Ovary (tissue), 9 donors: Measurements from ENCODE around the gene GGA3. TPM values are rescaled to one million over a fixed set of nuclear protein-coding genes. Genes with fewer than 3 reads are reported as not detected.

Experiments
- DNase-seq, 5 donors: peaks; one replicate each; pipeline ENCODE4 v3.0.0-alpha.2; 2019 to 2020
- H3K27ac ChIP-seq, 2 donors: fragments of 200-600 bp; one replicate each; pipeline versions ENCODE4 v1.5.1 to v1.8.0; 2019 to 2022
- H3K27me3 ChIP-seq: fragments of 200-600 bp; one replicate; pipeline ENCODE4 v1.8.0; 2022
- H3K36me3 ChIP-seq: fragments of 200-600 bp; sonication (generic); one replicate; pipeline ENCODE4 v1.5.1; 2019
- H3K4me1 ChIP-seq: one replicate; pipeline ENCODE4 v1.8.1; 2013; ENCODE audit warnings: mild to moderate bottlenecking, moderate library complexity; ENCODE audit not compliant: insufficient read depth
- H3K4me3 ChIP-seq: fragments of 200-600 bp; sonication (generic); one replicate; pipeline ENCODE4 v1.5.1; 2017
- H3K9me3 ChIP-seq, 2 donors: fragments of 200-600 bp in 1 of 2; sonication (generic) in 1 of 2; one replicate each; pipeline versions ENCODE4 v1.5.1 to v1.8.1; 2013 to 2019; ENCODE audit warnings: mild to moderate bottlenecking in 1 of 2, moderate library complexity in 1 of 2
- EP300 ChIP-seq: sonication (generic); formaldehyde crosslinking; IDR thresholded peaks from one replicate; pipeline ENCODE4 v1.6.1; 2017; ENCODE audit warnings: antibody characterized with exemption
- POLR2A ChIP-seq: fragments of 450-650 bp; IDR thresholded peaks from one replicate; pipeline ENCODE4 v1.6.1; 2017; ENCODE audit warnings: antibody characterized with exemption, mild to moderate bottlenecking, moderate library complexity
- WGBS, 3 donors: extraction: QIAGEN DNeasy Blood & Tissue Kit in 1 of 3; methylation state at CpG; one replicate each; pipeline versions ENCODE4 v1.1.5 to v1.1.7; 2013 to 2017; 5-methylcytosine and 5-hydroxymethylcytosine counted together
- intact Hi-C, 4 donors: fragments of 100-400 bp; cut with DNase I; formaldehyde crosslinking; loops; one replicate each; pipeline versions ENCODE4 v1.11.0 to v1.15.1; 2022 to 2023
- polyA plus RNA-seq, 2 donors: library from polyadenylated mRNA; stranded (reverse); fragments of 200-250 nt in 1 of 2; fragments of 350-450 nt in 1 of 2; fragmentation: Illumina TruSeq in 1 of 2; extraction: RNeasy Lipid Tissue Mini Kit (QIAGEN cat#74804) in 1 of 2; gene quantifications; one replicate each; pipeline ENCODE4 v1.2.3, GENCODE V29; 2013 to 2014
- total RNA-seq, 7 donors: library from RNA; depleted of rRNA in 2 of 7; stranded (reverse); fragments of >200 nt in 2 of 7; fragmentation: NEBNext Ultra II Directional in 3 of 7; extraction: Animal tissue kit (Norgen Biotek cat#: 25700) in 3 of 7; gene quantifications; one replicate each; pipeline versions ENCODE4 v1.1.0 to v1.2.4, GENCODE V29; 2016 to 2023
- TF ChIP-seq, protein P1 (sequence below), 3 donors: fragments of 450-650 bp in 2 of 3; fragments of 200-600 bp in 1 of 3; IDR thresholded peaks; one replicate each; pipeline versions ENCODE4 v1.5.1 to v1.8.0; 2016 to 2022; ENCODE audit warnings: antibody characterized with exemption in 3 of 3, mild to moderate bottlenecking in 1 of 3
- donor health status: DM: no; HTN: no; CAD: no; lungs with moderate emphysema.
- donor health status: DM: no; HTN: no; CAD: no.
- donor health status: Bipolar disorder and iron deficiency.
- donor health status: DM: yes; HTN: yes; CAD: no.
- donor health status: DM: no; HTN: no; CAD: no.
- donor health status: DM: yes; HTN: yes; CAD: no.

Gene GGA3
- total and polyA plus RNA-seq, 9 donors = 18.2 to 48.9 (median 38.3) TPM

GRCh38 chr17:75219815-75220214 lies 41.6 kb downstream of the GGA3 start:
- no peak overlapping the region for H3K27ac ChIP-seq
- intact Hi-C loops = no loop called here
- no peaks in the 10 kb centered on the region for H3K27me3 ChIP-seq
- TF ChIP-seq, protein P1, sequence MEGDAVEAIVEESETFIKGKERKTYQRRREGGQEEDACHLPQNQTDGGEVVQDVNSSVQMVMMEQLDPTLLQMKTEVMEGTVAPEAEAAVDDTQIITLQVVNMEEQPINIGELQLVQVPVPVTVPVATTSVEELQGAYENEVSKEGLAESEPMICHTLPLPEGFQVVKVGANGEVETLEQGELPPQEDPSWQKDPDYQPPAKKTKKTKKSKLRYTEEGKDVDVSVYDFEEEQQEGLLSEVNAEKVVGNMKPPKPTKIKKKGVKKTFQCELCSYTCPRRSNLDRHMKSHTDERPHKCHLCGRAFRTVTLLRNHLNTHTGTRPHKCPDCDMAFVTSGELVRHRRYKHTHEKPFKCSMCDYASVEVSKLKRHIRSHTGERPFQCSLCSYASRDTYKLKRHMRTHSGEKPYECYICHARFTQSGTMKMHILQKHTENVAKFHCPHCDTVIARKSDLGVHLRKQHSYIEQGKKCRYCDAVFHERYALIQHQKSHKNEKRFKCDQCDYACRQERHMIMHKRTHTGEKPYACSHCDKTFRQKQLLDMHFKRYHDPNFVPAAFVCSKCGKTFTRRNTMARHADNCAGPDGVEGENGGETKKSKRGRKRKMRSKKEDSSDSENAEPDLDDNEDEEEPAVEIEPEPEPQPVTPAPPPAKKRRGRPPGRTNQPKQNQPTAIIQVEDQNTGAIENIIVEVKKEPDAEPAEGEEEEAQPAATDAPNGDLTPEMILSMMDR (IDR thresholded peaks at IDR 0.05) = no peak
- TF ChIP-seq POLR2A (no peak), EP300 (no peak)
- H3K4me3 ChIP-seq = no peak overlapping the region
- H3K4me1 ChIP-seq = no peaks in the 10 kb centered on the region
- no peaks in the 10 kb centered on the region for H3K36me3 ChIP-seq
- no peak for DNase-seq
- 93 to 99% (median 98%) methylated on average over 3 of the region's 3 CpGs for WGBS, 3 donors
- H3K9me3 ChIP-seq = no peaks in the 10 kb centered on the region

DNA sequence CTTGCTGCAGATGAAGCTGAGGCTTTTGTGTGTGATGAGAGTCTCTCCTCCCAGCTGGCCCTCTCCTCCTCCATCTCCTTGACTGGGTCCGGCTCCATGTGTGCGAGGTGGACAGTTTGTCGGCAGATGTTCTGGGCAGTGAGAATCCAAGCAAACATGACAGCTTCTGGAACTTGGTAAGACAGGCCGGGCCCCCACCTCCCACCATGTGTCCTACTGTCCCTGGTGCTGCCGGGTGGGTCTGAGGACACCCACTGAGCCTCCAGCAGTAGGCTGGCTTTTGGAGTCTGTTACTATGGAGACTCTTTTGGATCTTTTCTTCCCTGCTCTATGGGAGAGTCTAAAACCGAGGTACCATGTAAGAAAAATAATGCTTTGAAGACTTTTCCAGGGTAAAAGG lies 43.3 kb downstream of the GGA3 start:
- Histone ChIP-seq H3K9me3 (no peaks in the 10 kb centered on the region), H3K27ac (no peak overlapping the region), H3K4me3 (no peak overlapping the region), H3K36me3 (no peaks in the 10 kb centered on the region), H3K4me1 (no peaks in the 10 kb centered on the region), H3K27me3 (no peaks in the 10 kb centered on the region)
- DNase-seq = no peak
- intact Hi-C loops = no loop called here
- TF ChIP-seq POLR2A (no peak), EP300 (no peak)
- TF ChIP-seq, protein P1 (IDR thresholded peaks at IDR 0.05) = no peak
- 78 to 95% (median 84%) methylated on average over 6 of the region's 6 CpGs for WGBS, 3 donors

DNA sequence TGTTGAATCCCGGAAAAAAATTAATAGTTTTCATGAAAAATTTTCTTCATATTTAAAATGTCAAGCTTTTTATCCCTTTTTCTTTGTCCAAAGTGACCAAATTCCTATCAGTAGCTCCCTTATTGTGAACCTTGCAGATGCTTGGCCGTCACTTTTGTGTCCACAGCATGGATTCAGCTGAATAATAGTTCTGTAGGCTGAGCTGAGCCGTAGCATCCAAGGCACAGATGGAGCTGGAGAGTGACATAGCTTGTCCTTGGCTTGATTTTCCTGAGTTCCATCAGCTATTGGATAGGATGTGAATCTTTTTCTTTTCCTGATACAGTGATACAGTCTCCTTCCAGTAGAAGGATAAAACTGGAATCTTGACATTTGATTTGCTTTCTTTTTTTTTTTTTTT lies 52.3 kb downstream of the GGA3 start:
- no peak for TF ChIP-seq EP300
- TF ChIP-seq, protein P1 (IDR thresholded peaks at IDR 0.05) = no peak
- TF ChIP-seq POLR2A = no peak
- Histone ChIP-seq H3K27ac (no peak overlapping the region), H3K9me3 (no peaks in the 10 kb centered on the region), H3K27me3 (no peaks in the 10 kb centered on the region), H3K4me1 (peaks cover 2% of the 10 kb centered on the region), H3K4me3 (no peak overlapping the region), H3K36me3 (no peaks in the 10 kb centered on the region)
- 64 to 79% (median 73%) methylated on average over 3 of the region's 3 CpGs for WGBS, 3 donors
- no peak for DNase-seq
- intact Hi-C loops = loop anchor here in 3 of 4 donors (10.0 kb wide), 3 partner anchors 94 to 244 kb away; no protein-coding TSS in a partner anchor

GRCh38 chr17:75208161-75208560 lies 53.2 kb downstream of the GGA3 start:
- H3K27ac ChIP-seq = no peak overlapping the region
- DNase-seq = no peak
- WGBS, 3 donors = 84 to 90% (median 88%) methylated on average over 9 of the region's 9 CpGs
- H3K4me1 ChIP-seq = peaks cover 2% of the 10 kb centered on the region
- intact Hi-C loops = loop anchor here in 3 of 4 donors (10.0 kb wide), 3 partner anchors 93 to 243 kb away; no protein-coding TSS in a partner anchor
- H3K9me3 ChIP-seq = no peaks in the 10 kb centered on the region
- no peaks in the 10 kb centered on the region for H3K36me3 ChIP-seq
- H3K4me3 ChIP-seq = no peak overlapping the region
- no peaks in the 10 kb centered on the region for H3K27me3 ChIP-seq
- no peak for TF ChIP-seq EP300
- no peak for TF ChIP-seq POLR2A
- TF ChIP-seq, protein P1 (IDR thresholded peaks at IDR 0.05) = no peak
